NCI-H345 (cell line): ENCODE data around the gene R3HDM2.
A peak's percentile ranks its signal among the peaks of the same experiment; 100 is the strongest.

Experiments used
- DNase-seq: peaks from one replicate; lab custom pipeline; 2025; lab: John Stamatoyannopoulos, UW

The R3HDM2 gene

GRCh38 chr12:57266681-57267080 lies 164.2 kb downstream of the R3HDM2 start:
- no peak for DNase-seq

- no peak for DNase-seq
These were observed 167.7 kb downstream of the R3HDM2 start for GRCh38 chr12:57263096-57263495.

- DNase-seq = no peak
These were observed 168.6 kb downstream of the R3HDM2 start for GRCh38 chr12:57262126-57262822.

GRCh38 chr12:57261428-57261865 lies 169.4 kb downstream of the R3HDM2 start:
- peak; percentile 77 for DNase-seq

GRCh38 chr12:57260366-57260765 lies 170.5 kb downstream of the R3HDM2 start:
- no peak for DNase-seq

- no peak for DNase-seq
These were observed 171.6 kb downstream of the R3HDM2 start for GRCh38 chr12:57258977-57259970.

- DNase-seq = no peak
These were observed 174.9 kb downstream of the R3HDM2 start for GRCh38 chr12:57255916-57256315.

- no peak for DNase-seq
These were observed 176.2 kb downstream of the R3HDM2 start for GRCh38 chr12:57254506-57255280.

GRCh38 chr12:57250956-57251355 lies 179.9 kb downstream of the R3HDM2 start, which contains the start of gene STAC3:
STAC3 (minus strand) TSS chr12:57251187; CDS start chr12:57249636, 1,551 bp downstream.
- no peak for DNase-seq

- no peak for DNase-seq
These were observed 180.3 kb downstream of the R3HDM2 start for GRCh38 chr12:57250541-57250940.

GRCh38 chr12:57248934-57249742 lies 181.7 kb downstream of the R3HDM2 start:
- DNase-seq = no peak

- no peak for DNase-seq
These were observed 183.8 kb downstream of the R3HDM2 start for GRCh38 chr12:57247041-57247440.

- no peak for DNase-seq
These were observed 186.5 kb downstream of the R3HDM2 start for GRCh38 chr12:57244312-57244696.

GRCh38 chr12:57243521-57244311 lies 187.1 kb downstream of the R3HDM2 start:
- DNase-seq = peak; percentile 86

- DNase-seq = peak; percentile 92
These were observed 188.0 kb downstream of the R3HDM2 start for GRCh38 chr12:57242691-57243454.

- DNase-seq = peak; percentile 85
These were observed 188.5 kb downstream of the R3HDM2 start for GRCh38 chr12:57242329-57242690.

- DNase-seq = peak; percentile 33
These were observed 189.2 kb downstream of the R3HDM2 start for GRCh38 chr12:57241402-57242310.

GRCh38 chr12:57240926-57241401 lies 189.9 kb downstream of the R3HDM2 start:
- DNase-seq = peak; percentile 32
